ENCODE data around the gene TLE2.
"Not testable (repeated sequence)": the region's sequence is repeated elsewhere in the genome, so short reads cannot be mapped to it uniquely, and the experiment has no call there.

GRCh38 chr19:3012059-3012458 lies 17.0 kb downstream of the TLE2 start:
- not testable (repeated sequence) for TF ChIP-seq CTCF (IDR thresholded peaks at IDR 0.05; ENCODE audit: low read length); EZH2 (optimal IDR thresholded peaks at IDR 0.05; ENCODE audit: low read depth, low read length); EZH2phosphoT487 (IDR thresholded peaks at IDR 0.05; ENCODE audit: low read length)
